Stimulated activated CD4-positive, alpha-beta T cell treated with anti-CD3 and anti-CD28 coated beads, TNF-alpha, amount 100 ng/mL, for 1 hour (primary cell): Measurements from ENCODE around the gene ACP7.
A peak's percentile ranks its signal among the peaks of the same experiment; 100 is the strongest.
"Not testable (repeated sequence)": the region's sequence is repeated elsewhere in the genome, so short reads cannot be mapped to it uniquely, and the experiment has no call there.

Experiments used
- DNase-seq, 3 donors: peaks; one replicate each; pipeline ENCODE4 v3.0.0-alpha.2; 2020; ENCODE audit warnings: low read depth in 3 of 3, low spot score in 1 of 3

Gene ACP7

GRCh38 chr19:39106194-39106593, 22.0 kb downstream of the ACP7 start:
- DNase-seq: no peak

- DNase-seq: no peak
These were observed 25.5 kb downstream of the ACP7 start for GRCh38 chr19:39109641-39110040.

- peak; percentile 31 to 68 (median 52) for DNase-seq
These were observed 26.2 kb downstream of the ACP7 start for GRCh38 chr19:39110263-39110967.

DNA sequence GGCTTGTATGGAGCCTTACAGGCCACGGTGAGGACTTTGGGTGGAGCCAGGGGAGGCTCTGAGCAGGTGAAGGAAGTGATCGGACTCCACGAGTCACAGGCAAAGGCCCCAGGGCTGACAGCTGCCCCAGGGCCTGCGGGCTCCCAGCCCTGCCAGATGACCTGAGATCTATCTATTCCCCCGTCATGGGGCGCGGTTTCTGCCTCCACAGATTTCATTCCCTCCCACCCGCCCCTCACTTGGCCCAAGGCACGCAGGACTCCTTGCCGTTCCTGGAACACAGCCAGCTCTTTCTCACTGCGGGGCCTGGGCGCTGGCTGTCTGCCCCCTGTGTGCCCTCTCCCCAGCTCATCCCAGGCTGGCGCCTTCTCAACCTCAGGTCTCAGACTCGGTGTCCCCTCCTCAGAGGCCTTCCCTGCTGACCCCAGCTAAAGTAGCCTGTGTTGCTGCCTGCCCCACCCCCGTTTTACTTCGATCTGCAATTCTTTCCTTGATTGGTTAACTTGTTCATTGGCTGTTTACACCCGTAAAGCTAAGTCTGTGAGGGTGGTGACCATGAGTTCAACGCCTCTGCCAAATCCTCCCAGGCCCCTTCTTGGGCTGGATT, 27.5 kb downstream of the ACP7 start:
- DNase-seq: no peak

DNA sequence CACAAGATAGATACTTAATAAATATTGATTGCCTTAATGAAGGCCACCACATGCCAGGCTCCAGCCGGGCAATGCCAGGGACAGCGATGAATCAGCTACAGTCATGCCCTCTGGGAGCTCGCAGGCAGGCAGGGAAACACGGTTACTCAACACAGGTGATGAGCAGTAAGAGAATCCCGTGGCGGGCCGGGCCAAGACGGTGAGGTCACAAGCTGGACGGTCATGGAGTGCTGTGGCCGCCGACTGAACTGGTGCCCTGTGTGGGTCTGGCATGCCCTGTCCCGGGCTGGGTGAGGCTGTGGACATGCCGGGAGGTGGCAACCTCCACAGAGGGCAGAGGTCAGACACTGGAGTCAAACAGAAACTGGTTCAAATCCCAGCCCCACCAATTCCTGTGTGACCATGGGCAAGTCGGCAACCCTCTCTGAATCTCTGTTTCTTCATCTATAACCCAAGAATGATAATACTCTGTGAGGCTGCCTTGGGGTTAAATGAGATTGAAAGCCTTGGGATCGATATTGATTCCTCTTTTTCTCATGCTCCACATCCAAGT, 28.2 kb downstream of the ACP7 start:
- no peak for DNase-seq

DNA sequence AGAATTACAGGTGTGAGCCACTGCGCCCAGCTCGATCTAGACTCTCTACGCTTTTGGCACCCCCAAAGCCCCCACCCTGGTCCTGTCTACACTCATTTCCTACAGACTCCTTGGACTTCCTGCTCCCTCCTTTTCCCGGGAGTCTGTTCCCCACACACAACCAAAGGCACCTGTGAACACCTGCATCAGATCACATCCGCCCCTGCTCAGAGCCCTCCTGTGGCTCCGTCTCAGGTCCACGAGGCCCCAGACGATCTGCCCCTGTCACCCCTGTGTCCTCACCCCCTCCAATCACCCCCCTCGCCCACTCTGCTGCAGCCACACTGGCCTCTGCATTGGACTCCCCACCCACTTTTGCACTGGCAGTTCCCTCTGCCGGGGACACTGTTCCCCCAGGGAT, 29.0 kb downstream of the ACP7 start:
- no peak for DNase-seq

DNA sequence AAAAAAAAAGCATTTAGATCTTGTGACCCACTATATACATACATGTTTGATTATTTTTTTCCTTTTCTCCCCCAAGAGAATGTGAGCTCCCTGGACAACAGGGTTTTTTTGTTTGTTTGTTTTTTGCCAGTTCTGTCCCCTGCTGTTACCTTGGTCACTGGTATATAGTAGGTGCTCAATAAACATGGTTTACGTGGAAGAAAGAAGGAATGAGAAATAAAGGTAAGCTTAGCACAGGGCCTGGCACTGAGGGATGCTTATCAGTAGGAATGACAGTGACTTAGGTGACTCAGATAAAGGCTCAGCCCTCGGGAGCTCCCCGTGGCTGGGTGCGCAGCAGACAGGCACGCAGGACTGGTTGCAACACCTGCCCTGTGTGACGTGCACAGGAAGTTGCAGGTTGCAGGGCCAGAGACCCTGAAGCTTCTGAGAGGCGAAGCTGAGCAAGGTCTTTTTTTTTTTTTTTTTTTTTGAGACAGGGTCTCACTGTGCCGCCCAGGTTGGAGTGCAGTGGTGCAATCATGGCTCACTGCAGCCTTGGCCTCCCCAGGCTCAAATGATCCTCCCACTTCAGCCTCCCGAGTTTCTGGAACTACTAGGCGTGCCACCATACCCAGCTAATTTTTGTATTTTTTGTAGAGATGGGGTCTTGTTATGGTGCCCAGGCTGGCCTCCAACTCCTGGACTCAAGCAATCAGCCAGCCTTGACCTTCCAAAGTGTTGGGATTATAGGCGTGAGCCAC, 31.1 kb downstream of the ACP7 start:
- no peak for DNase-seq

GRCh38 chr19:39117023-39117422, 32.9 kb downstream of the ACP7 start:
- DNase-seq: not testable (repeated sequence)

DNA sequence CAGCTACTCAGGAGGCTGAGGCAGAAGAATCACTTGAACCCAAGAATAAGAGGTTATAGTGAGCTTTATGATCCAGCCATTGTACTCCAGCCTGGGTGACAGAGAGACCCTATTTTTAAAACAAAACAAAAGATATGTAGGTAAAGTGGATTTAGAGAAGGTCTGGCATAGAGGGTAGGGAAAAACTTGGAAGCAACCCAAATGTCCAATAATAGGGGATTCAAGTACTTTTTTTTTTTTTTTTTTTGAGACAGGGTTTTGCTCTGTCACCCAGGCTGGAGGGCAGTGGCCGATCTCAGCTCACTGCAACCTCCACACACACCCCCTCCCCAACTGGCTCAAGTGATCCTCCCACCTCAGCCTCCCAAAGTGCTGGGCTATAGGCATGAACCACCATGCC, 35.7 kb downstream of the ACP7 start:
- DNase-seq: no peak

- no peak for DNase-seq
These were observed 39.0 kb downstream of the ACP7 start for GRCh38 chr19:39122934-39123731.

- DNase-seq: no peak
These were observed 40.1 kb downstream of the ACP7 start for GRCh38 chr19:39124136-39124764.

- DNase-seq: no peak
These were observed 41.0 kb downstream of the ACP7 start for GRCh38 chr19:39125199-39125553.

DNA sequence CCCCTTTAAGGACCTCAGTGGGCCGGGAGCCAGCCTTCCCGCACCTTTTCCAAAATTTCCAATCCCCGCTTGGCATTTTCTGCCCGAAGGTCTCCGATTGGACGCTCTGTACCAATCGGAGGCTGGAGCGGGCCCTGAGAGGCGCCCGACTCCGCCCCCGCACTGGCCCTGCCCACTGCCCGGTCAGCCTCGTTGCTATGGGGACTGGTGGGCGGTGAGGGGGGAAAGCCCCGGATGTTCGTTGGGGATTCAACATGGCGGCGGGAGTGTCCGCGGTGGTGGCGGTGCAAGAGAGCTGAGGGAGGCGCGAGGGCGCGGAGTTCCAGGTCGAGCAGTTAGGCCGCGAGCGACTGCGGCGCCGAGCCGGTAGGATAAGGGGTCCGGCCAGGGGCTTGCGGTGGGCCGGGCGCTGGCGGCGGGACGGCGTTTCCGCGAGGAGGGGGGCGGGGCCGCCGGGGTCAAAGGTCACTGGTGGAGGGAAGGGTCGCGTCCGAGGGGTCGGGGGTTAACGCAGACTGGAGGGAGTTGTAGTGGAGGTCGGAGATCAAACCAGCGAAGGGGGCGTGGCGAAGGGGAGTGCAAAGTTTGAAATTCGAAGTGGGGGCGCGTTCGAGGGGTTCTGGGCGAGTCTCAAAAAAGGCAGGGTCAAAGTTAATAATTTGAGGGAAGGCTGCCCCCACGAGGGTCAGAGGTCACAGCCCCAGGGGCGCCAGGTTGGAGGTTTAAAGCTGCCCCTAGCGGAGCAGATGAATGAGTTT, 41.6 kb downstream of the ACP7 start, which contains the start of gene PAK4:
Gene PAK4 (plus strand): TSS at position 233 of the 758 bp plus-strand sequence. CDS start 43,768 bp downstream, outside the sequence.
- DNase-seq: peak; percentile 84 to 93 (median 91)

- DNase-seq: no peak
These were observed 42.4 kb downstream of the ACP7 start for GRCh38 chr19:39126312-39127187.

GRCh38 chr19:39127812-39128515, 43.8 kb downstream of the ACP7 start:
- no peak for DNase-seq

DNA sequence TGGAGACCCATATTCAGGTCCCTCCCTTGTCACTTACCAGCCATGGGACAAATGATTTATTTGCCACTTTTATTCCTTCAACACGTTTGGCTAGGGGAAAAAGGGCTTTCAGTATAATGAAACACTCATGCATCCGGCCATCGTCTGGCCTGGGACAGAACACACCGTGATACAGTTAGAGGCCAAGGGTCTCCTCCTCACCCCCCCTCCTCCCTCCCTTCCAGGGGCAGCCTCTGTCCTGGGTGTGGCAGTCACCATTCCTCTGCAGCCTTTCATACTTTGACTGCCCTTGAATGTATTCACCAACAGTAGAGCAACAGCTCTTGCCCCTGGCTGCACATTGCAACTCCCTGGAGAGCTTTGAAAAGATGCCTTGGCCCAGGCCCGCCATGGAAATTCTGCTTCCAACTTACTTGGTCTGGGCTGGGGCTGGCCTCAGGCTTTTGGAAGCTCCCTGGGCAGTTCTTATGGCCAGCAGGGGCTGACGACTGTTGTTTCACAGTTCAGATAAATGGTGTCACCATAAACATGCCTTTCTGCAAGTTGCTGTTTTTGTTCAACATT, 44.4 kb downstream of the ACP7 start:
- no peak for DNase-seq

- DNase-seq: no peak
These were observed 44.9 kb downstream of the ACP7 start for GRCh38 chr19:39129116-39129515.
